GM18508 (cell line): Measurements from ENCODE around the gene PLCD3.
"Not testable (repeated sequence)": the region's sequence is repeated elsewhere in the genome, so short reads cannot be mapped to it uniquely, and the experiment has no call there.

Experiments used
- ATAC-seq: cut with Tn5 transposase; IDR thresholded peaks from one replicate; pipeline ENCODE4 v1.9.1; 2021; ENCODE audit warnings: moderate number of reproducible peaks; ENCODE audit not compliant: insufficient read depth, unreplicated experiment

PLCD3 gene

DNA sequence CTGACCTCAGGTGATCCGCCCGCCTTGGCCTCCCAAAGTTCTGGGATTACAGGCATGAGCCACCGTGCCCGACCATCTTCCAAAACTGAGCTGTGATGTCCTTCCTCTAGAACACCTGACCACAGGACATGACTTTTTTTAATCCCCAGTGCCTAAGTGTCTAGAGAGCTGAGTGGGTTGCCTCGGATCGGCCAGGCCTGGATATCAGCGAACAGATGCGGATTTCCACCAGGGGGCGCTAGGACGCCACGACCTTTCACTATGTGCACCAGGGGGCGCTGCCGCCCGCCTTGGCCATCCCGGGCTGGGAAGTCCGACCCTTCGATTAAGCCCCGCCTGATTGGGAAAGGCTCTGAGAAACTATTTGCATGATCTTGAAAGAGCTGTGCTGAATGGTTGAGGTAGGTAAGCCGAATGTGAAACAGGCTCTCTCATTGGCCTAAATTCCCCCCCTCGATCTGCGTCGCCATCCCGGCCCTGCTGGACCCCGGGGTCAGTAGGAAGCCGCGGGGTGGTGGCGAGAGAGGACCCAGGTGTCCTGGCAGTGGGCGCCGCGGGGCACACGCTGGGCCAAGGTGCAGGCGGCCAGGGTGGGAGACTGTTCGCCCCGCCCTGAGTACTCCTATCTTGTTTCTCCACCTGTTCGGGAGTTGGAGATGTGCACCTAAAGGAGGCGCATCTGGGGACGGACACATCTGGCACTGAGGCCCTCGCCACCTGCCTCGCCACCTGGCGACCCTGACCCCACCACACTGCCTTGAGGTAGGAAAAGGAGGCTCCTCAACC, 3.1 kb upstream of the PLCD3 start, which contains the start of gene ACBD4:
Gene ACBD4, plus strand, starts transcription at position 496 of the 786 bp plus-strand sequence. CDS start 458 bp downstream, outside the sequence.
- peak; percentile 72 for ATAC-seq

DNA sequence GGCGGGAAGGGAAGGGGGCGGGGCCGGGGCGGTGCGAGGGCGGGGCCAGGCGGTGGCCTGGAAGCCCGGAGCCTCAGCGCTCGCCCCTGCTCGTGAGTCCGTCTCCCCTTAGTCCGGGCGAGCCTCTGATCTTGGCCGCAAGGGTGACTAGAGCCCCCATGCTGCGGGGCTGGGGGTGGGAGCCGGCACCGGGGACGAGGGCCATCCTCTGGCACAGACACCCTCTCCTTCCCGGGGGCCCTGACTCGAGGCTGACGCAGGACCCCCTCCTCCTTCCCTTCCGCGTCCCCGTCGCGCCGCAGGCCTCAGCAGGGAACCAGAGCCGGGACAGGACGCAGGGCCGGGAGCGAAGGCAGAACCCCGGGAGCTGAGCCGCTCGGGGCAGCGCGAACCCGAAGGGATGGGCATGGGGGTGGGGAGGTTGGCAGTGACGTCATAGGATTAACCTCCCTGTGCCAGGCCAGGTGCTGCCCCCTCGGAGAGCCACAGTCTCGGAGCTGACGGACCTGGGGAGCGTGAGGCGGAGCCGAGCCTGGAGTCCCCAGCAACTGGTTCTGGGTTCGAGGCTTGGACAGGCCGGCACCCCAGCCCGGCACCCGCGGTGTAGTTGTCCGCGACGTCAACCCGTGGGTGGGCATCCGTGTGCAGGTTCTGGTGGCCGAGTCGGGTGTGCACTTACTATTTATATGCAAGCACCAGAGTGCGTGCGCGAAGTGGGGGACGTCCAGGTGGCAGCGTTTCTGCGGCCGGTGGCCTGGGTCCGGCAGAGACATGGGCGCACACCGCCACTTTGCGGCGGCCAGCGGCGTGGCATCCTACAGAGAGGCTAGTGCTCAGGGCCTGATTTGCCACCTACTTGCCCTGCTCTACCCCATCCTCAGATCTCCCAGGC, 503 bp upstream of the PLCD3 start:
- no peak for ATAC-seq

DNA sequence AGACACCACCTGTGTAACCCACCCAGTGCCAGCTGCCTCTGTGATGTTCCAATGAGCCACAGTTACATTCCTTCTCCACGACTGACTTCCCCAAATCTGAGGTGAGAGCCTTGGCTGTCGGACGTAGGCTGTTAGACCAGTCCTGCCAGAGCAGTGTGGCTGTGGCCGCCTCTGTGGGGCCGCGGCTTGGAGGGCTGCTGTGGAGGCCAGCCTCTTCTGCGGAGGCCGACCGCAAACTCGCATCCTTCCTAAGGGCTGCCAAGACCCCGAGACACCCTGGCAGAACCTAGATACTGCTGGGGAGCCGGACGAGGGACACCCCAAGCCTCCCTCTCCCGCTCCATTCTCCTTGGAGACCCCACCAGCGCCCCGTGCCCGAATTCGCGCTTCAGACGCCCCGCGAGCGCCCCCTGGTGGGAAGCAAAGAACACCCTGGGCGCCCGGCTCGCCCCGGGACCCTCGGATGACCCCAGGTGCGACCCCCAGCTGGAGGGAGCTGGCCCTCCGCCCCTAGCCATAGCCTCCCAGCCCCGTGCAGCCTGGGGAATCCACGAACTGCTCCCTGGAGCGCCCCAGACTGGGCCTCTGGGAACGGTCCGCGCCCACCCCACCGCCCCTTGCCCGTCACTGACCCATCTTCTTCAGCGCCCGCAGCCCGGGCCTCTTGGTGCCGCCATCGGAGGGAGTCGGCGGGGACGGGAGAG, 547 bp downstream of the PLCD3 start:
- no peak for ATAC-seq

DNA sequence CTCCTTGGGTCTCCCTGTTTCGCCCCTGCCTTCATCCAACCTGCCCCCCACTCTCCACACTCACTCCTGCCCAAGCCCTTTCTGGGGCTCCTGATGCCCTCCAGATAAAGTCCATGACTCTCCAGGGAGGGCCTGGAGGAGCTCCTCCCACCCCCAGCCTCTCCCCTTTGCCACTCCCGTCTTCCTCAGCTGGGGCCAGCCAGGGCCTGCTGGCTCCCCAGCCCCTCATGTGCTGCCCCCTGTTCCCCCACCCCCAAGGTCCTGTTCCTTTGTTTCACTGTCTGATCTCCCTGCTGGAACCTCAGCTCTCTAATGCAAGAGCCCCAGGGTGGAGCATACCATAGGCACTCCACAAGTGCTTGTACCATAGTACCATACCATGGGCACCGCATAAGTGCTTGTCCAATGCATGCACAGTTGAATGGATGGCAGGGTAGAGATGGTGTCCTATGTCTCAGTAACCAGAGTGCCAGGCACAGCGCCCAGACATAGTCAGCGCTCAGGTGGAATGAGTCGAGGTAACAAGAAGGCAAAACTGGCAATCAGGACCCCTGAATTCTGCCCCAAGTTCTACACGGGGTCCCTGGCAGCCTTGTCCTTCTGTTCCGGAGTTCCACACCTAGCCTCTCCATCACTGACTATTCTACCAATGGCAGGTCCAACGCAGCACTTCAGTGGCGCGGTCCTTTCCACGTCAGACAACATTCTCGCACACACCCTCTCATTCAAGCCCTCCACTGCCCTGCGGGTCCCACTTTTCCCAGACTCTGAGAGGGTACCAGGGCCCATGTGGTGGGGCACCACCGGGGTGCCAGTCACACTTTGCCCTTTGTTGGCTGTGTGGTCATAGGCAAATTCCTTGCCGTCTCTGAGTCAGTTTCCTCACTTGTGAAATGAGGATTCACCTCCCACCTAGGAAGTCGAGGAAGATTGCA, 1.4 kb downstream of the PLCD3 start:
- ATAC-seq, result no peak

DNA sequence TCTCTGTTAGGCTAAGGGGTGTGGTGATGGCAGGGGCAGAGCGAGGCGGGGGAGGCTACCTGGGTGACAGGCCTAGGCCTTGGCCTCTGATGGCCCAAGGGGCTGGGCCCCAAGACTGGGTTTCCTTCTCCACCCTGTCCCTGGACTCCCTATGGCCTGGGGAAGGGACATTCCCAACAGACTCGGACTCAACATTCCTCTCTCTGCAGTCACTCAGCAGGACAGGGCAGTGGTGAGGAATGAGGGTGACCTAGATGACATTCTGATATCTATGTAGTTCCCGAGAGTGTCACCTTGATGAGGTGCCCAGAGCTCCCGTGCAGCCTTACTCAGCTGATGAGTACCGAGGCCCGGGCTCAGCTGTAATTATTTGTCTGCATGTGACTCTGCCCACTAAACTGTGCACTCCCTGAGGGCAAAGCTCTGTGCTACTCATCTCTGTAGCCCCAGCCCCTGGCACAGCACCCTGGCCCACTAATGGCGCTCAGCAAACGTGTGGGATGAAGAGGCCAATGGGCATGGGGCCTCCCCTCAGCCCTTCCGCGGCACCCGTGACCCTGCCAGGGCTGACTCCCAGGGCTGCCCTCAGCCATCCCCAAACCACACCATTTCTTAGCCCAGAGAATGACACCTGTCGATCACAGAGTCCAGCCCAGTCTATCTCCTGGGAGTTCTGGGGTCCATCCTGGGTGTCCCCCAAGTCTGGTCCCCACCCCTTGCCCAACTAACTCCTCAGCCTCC, 2.2 kb downstream of the PLCD3 start:
- no peak for ATAC-seq

DNA sequence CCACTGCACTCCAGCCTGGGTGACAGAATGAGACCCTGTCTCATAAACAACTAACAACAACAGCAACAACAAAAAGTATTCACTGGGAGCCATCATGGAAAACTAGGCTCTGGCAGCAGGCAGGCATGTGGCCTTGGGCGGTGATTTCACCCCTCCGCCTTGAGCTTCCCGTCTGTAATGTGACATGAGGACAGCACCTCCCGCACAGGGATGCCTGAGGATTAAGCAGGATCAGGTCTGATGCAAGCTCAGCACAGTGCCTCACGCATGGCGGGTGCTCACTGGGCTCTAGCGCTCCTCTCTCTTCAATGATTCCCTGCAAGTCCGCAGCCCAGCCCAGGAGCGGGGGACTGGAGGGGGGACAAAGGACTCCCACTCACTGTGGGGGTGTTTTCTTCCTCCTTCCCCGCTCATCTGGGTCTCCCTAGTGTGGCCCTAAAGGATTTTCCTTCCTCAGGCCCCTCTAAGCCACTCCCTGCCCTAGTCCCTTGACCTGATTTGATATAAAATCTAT, 2.8 kb downstream of the PLCD3 start:
- ATAC-seq, result no peak

DNA sequence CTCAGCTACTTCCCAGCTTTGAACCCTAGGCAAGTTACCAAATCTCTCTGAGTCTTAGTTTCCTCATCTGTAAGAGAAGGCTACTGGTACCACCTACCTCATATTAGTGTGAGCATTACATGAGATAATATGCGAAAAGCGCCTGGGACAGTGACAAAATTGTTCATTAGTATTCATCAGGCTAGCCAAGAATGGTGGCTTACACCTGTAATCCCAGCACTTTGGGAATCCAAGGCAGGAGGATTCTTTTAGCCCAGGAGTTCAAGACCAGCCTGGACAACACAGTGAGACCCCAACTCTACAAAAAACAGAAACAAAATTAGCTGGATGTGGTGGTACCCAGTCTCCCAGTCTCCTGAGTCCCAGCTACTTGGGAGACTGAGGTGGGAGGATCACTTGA, 3.3 kb downstream of the PLCD3 start:
- ATAC-seq, result no peak

DNA sequence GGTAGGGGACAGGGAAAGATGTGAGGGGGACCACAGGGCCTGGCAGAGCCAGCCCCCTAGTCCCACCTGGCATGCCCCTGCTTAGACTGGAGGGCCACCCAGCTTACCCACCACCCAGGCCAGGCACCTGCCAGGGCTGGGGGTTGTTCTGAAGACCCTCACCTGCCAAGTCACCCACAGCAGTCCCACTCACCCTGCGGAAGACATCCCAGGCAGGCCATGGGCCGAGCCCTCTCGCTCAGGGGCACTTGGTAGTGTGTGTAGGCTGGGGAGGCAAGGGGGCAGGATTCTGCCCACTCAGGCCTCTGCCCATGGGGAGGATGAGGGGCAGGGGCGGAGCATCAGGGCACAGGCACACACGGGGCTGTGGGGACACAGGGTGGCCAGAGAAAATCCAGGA, 4.0 kb downstream of the PLCD3 start:
- ATAC-seq, result no peak

DNA sequence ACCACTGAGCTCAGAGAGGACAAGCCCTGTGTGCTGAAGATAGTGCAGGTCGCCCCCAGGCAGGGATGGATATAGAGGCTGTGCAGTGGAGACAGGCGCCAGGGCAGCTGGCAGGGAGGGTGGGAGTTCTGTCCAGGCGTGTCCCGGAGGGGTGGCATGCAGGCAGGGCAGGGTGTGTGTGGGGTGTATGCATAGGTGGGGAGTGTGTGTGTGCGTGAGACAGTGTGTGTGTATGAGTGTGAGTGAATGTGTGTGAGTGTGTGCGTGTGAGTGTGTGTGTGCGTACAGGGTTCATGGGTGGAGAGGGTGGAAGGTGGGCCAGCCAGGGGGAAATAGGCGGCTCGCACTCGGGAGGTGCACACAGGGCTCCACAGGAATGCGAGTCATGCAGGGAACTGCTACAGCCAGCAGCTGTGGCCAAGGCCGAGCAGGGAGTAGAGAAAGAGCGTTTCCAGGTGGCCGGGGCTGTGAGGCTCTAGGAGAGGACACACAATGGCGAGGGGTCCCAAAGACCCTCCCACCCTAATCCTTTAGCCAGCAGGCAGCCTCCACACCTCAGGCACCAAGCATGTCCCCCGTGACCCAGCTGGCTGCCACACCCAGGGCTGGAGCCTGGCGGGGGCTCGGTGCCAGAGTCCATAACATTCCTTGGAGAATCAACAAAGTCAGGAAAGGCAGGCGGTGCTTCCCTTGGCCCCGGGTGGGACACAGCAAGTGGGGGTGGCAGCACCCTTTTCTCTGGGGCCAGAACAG, 4.6 kb downstream of the PLCD3 start:
- ATAC-seq, result no peak

DNA sequence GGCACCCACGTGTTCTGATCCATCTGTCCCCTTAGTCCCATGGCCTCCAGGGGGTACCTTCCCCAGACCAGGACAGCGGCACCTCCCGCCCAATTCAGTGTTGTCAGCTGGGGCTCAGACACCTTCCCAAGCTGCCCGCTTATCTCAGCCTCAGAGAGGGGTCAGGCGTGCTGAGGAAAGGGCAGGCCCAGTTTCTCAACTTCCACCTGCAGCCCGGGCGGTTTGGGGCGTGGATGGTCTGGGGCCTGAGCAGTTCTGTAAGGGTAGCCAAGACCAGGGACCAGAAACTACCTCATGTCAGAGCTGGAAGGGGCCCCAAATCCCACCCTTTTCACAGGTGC, 5.1 kb downstream of the PLCD3 start:
- ATAC-seq, result no peak

DNA sequence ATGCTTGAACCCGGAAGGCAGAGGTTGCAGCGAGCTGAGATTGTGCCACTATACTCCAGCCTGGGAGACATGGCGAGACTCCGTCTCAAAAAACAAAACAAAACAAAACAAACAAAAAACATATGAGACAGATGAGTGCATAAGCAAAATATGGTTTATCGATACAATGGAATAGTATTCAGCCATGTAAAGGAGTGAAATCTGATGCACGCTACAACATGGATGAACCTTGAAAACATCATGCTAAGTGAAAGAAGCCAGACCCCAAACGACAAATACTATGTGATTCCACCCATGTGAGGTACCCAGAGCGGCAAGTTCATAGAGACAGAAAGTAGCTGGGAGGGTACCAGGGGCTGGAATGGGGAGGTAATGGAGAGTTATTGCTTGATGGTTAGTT, 6.8 kb downstream of the PLCD3 start:
- ATAC-seq, result no peak

DNA sequence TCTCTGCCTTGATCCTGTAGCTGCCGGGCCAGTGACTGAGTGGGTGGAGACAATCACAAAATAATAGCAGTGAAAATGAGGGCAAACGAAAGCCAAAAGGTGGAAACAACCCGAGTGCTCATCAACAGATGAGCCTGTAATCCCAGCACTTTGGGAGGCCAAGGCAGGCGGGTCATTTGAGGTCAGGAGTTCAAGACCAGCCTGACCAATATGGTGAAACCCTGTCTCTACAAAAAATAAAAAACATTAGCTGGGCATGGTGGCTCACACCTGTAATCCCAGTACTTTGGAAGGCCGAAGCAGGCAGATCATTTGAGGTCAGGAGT, 7.6 kb downstream of the PLCD3 start:
- not testable (repeated sequence) for ATAC-seq

DNA sequence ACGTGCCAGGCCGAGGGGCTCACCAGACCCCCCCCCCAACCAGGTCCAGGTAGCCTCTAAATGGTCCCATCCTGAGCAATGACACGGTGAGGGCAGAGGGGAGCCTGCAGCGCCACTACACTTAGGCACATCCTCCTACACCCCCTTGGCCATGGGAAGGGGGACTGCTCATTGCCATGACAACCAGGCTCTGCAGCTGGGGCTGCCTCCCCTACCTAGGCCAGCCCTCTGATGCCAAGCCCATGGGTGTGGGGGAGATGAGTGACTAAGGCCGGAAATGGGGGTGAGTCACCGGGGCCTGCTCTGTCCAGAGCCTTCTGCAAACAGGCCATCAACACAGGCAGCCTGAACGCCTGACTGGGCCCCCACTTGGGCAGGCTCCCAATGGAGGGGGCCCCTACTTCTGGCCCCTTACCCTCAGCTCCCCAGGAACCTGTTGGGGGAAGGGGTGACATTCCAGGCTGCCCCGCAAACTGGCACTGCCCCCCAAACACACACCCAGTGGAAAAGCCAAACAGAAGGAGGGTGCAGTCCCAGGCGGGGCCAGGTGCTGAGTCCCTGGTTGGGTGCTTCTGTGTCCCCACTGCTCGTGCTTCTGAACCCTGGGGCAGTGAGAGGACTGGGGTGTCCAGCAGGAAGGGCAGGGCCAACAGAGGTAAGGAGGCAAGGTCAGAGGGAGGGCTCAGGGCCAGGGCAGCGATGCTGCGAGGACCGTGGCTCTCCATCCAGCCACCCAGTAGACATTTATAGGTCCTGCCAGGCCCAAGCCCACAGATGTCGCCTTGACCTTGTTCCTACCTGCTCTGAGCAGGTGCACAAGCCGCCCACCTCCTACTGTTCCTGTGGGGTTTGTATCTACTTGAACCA, 8.2 kb downstream of the PLCD3 start:
- no peak for ATAC-seq

DNA sequence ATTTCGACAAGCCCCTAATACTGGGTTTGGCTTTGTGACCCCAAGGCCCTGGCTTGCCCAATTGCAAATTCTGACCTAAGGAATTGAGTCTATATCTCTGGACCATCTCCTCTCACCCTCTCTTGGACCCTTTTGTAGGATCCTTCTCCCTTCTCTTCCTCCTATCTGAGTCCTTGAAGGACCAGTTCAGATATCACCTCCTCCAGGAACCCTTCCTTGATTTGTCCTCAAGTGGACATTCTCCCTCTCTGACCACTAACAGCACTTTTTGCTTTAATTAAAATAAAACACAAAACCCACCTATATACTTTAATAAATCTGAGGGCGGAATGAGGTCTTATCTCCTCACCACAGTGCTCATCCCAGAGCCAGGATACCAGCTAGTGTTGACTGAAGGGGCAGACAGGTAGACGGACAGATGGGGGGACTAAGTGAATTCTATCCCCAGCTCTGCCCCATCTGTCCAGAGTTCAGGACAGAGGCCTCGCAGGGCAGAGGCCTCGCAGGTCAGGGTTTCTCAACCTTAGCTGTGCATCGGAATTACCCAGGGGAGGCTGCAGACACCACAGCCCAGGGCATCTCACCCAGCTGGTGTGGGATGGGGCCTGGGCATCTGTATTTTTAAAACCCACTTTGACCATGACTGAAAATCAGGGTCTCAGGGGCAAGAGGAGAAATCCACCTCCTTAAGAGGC, 9.1 kb downstream of the PLCD3 start:
- no peak for ATAC-seq

DNA sequence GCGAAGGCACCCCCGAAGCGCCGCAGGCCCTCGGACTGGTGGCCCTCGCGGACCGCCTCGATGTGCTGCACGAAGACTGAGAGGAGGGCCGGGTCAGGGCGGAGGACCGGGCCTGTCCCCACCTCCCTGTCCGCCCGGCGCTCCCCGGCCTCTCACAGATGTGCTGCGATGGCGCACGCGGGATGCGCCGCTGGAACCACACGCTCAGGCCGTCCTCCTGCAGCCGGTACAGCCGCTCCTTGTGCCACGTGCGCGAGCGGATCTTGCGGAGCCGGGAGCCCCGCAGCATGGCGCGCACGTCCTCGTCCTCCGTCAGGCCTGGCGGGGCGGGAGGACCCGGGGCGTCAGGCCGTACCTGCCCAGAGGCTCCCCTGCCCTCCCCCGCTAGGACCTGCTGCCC, 11.3 kb downstream of the PLCD3 start:
- ATAC-seq, result no peak

DNA sequence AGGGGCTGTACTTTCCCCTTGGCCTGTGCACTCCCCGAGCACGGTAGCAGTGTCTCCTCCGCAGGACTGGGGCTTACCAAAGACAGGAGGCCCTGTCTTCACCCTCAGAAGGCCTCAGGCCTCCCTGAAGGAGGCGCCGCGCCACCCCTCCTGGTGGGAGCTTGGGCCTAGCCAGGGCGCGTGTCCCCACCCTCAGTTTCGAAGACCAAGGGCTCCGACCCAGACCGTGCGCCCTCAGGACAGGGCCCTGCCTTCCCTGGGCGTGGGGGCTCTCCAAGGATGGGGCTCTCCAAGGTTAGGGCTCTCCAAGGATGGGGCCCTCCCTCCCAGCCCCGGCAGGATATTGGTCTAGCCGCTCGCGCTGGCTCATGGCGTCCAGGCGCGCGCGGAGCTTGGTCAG, 11.8 kb downstream of the PLCD3 start:
- no peak for ATAC-seq

DNA sequence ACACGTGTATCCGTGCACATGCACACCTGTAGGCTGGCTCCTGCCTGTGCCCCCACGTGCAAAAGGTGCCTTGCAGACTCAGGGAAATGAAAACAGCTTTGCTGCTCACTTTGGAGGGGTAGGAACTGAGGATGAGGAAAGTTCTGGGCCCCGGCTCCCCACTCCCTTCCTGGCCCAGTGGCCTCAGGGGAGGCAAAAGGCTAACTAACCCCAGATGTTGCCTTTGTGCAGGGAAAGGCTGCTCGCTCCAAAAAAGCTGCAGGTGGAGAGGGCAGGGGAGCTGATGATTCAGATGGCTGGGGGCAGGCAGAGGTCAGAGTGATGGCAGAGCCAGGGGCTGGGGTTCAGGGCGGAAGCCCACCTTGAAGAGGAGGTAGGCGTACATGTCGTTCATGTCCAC, 12.4 kb downstream of the PLCD3 start:
- no peak for ATAC-seq
